ENCODE data around the gene UCN2.

- TF ChIP-seq CTCF (IDR thresholded peaks at IDR 0.05) = no peak
- no peak for TF ChIP-seq POLR2A (IDR thresholded peaks at IDR 0.05)
These were observed 25.1 kb downstream of the UCN2 start for GRCh38 chr3:48538451-48538850.

Data from uterus (tissue), 2 donors.